ELF-1 (cell line): Measurements from ENCODE around the gene SPINK1.
"Not testable (repeated sequence)": the region's sequence is repeated elsewhere in the genome, so short reads cannot be mapped to it uniquely, and the experiment has no call there.

Experiments
- DNase-seq: peaks from one replicate; pipeline ENCODE4 v3.0.0-alpha.2; 2016; ENCODE audit warnings: low read depth, low spot score

SPINK1 gene

GRCh38 chr5:147831465-147831864, at the start of gene SPINK1:
SPINK1 (minus strand) TSS chr5:147831671; CDS start chr5:147831577, 94 bp downstream.
- DNase-seq = no peak

- DNase-seq = no peak
Measured at GRCh38 chr5:147880487-147880886, 49.0 kb upstream of the SPINK1 start.

- DNase-seq = no peak
Measured at GRCh38 chr5:147879784-147880183, 48.3 kb upstream of the SPINK1 start.

GRCh38 chr5:147878066-147878759, 46.7 kb upstream of the SPINK1 start, which contains the start of gene SCGB3A2:
SCGB3A2 (plus strand) TSS chr5:147878711; CDS start chr5:147878804, 93 bp downstream.
- DNase-seq = no peak

DNA sequence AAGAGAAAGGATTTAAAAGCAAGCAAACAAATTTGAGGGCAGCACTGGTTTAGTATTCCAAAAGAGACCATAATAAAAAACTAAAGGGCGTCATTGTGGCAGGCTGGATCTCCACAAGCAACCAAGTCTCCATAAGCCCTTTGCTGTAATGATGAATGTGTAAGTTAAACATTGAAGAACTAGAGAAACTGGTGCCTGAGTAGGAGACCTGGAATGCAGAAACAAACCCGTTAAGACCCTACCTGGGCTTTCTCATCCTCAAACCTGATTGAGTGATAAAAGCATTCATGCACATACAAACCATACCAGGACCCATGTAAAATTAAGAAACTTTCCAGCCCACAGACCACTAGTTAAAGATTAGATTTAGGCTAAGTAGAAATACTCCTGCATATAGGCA, 45.2 kb upstream of the SPINK1 start:
- no peak for DNase-seq

DNA sequence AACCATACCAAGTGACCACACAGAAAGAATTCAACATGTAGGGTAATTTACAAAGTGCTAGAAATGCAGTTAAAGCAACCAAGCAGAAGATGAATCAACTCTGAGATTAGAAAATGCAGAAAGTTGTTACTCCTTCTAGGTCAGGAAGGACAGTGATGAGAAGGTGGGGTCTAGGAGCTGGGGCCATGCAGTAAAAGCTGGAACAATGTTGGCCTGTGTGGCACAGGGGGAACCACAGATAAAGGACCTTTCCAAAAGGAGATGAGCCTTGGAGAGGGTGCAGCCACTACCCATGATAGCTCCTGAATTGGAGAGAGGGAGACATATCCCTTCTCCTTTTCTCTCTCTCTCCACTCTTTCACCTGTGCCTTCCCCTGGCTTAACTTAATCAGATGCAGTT, 44.7 kb upstream of the SPINK1 start:
- DNase-seq = no peak

DNA sequence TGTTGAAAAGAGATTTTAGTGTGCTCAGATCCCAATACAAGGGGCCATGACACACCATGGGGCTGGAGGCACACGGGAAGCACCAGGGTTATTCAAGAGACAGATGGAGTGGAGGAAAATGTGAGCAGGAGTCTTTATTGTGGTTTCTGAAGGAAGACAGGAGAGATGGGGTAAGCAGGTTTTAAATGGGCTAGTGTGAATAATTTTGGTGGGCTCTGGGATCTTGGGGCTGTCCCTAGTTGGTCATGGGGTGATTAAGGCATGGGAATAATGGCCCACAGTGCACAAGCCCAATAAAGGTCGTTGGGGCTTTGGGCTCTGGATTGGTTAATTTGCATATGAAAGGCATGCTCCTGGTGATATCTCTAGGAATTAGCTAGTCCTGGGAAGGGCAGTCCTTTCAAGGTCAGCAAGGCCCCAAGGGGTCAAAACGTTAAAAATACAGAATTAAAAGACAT, 43.5 kb upstream of the SPINK1 start:
- DNase-seq = peak; percentile 88

DNA sequence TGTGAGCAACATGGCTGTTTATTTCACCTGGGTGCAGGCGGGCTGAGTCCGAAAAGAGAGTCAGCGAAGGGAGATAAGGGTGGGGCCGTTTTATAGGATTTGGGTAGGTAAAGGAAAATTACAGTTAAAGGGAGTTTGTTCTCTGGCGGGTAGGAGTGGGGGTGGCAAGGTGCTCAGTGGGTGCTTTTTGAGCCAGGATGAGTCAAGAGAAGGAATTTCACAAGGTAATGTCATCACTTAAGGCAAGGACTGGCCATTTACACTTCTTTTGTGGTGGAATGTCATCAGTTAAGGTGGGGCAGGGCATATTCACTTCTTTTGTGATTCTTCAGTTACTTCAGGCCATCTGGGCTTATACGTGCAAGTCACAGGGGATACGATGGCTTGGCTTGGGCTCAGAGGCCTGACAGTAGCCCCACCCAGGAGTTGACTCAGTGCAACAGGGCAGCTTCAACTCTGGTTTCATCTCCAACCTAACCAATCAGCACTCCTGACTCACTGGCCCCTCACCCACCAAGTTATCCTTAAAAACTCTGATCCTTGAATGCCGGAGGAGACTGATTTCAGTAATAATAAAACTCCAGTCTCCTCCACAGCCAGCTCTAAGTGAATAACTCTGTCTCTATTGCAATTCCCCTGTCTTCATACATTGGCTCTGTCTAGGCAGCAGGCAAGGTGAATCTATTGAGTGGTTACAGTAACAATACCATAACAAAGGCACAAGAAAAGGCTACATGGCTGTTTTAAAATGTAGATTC, 42.8 kb upstream of the SPINK1 start:
- DNase-seq = peak; percentile 91

- not testable (repeated sequence) for DNase-seq
Measured at GRCh38 chr5:147872744-147873435, 41.4 kb upstream of the SPINK1 start.

- not testable (repeated sequence) for DNase-seq
Measured at GRCh38 chr5:147871980-147872549, 40.6 kb upstream of the SPINK1 start.

GRCh38 chr5:147869892-147870291, 38.4 kb upstream of the SPINK1 start:
- DNase-seq = not testable (repeated sequence)

DNA sequence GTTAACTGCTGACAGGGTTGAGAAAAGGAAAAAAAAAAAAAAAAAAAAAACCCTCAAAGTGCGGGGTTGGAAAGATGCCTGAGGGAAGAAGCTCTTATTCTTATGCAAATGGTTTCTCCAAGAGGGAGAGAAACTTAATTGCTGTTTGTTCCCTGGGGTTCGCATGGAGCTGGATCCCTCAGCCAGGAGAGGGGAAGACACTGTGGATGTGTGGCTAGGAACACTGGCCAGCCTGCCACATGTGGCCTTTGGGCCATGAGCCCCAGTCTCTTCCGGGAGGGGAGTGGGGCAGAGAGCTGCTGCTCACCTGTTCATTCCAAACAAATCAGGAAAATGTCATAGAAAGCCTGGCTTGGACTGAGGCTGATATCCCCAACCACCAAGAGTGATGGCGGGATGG, 37.6 kb upstream of the SPINK1 start:
- DNase-seq = peak; percentile 94

GRCh38 chr5:147863454-147864158, 32.1 kb upstream of the SPINK1 start:
- no peak for DNase-seq

DNA sequence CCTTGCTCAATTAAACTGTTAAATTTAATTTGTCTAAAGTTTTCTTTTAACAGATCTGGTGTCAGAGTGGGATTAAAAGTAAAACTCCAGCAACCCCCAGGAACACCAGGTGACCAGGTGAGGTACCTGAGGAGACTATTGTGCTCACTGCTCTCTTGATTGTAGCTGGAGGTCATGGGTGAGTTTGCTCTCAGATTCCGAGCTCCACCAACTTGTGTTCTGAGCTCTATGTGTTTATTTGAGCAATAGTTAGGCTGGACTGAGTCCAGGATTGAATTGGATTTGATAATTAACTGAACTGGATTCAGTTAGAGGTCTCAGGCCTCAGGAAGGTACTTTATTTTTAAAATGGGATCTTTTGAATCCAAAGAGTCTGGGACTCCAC, 29.2 kb upstream of the SPINK1 start:
- no peak for DNase-seq

DNA sequence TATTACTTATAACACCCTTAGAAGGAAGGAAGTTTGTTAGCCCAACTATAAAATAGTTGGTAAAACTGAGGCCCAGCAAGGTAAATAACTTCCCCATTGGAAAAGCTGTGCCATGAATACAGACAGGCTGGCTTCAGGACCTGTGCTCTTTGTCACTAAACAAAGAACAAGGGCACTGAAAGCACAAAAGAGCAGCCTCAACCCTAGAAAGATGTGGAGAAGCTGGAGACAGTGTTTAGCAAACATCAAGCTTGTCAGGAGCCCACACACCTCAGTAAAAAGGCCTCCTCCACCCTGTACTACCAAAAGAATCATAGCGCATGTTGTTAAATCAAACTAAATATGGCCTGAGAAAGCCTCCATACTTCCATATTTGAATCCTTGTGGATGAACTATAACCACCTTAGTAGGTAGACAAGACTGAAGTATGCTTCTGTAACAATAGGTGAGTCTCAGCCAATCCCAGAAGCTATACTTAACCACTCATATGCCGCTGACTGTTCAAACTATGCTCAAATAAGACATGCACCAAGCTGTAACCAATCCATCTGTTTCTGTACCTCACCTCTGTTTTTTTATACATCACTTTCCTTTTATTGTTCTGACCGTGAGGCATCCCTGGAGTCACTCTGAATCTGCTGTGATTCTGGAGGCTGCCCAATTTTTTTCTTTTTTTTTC, 28.6 kb upstream of the SPINK1 start:
- peak; percentile 43 for DNase-seq

DNA sequence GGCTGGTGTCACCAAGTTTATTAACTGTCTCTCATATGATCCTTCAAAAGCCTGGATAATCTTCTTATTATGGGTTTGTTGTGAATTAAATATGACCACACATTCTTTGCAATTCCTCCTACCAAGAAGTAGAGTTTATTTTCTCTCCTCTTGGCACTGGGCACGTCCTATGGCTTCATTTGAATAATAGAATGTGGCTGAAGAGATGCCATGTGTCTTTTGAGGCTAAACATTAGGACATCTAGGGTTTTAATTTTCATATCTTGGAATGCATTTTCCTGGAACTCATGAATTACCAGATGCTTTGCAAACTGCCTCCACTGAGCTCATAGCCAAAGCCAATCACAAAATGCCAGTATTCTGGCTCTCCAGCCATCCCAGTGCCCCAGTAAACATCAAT, 27.1 kb upstream of the SPINK1 start:
- DNase-seq = no peak

- DNase-seq = peak; percentile 71
Measured at GRCh38 chr5:147857302-147858129, 26.0 kb upstream of the SPINK1 start.

GRCh38 chr5:147856801-147857200, 25.3 kb upstream of the SPINK1 start:
- no peak for DNase-seq

DNA sequence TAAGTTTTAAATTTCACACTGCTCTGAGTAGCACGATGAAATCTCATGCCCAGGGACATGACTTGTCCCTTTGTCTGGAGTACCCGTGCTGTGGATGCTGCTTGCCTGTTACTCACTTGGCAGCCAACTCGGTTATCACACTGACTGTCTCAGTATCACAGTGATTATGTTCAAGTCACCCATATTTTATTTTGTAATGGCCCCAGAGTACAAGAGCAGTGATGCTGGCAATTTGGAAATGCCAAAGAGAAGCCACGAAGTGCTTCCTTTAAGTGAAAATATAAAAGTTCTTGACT, 24.3 kb upstream of the SPINK1 start:
- no peak for DNase-seq
